GM12878 (cell line): ENCODE measurements around the gene TNRC18. TPM values are rescaled to one million over a fixed set of nuclear protein-coding genes. Genes with fewer than 3 reads are reported as not detected.

Source experiments
- ATAC-seq: fragments of 200-7000 bp; cut with Tn5 transposase; 3 replicates; pipeline ENCODE4 v1.9.1; 2020; ENCODE audit warnings: mild to moderate bottlenecking, moderate library complexity
- BruUV-seq: library from RNA; stranded (reverse); fragments of 400-500 nt; replicated peaks from 2 replicates; lab custom pipeline; 2021; lab: Mats Ljungman, UMichigan
- CTCF ChIA-PET: fragments of 300-600 bp; sonication (Branson Sonifier 250); formaldehyde crosslinking; extraction: SDS; loops from one replicate; lab custom pipeline; 2021; ENCODE audit warnings: inconsistent platforms; lab: Yijun Ruan, JAX
- POLR2A ChIA-PET: fragments of 350-600 bp; formaldehyde crosslinking; extraction: SDS; loops from one replicate; lab custom pipeline; 2021; ENCODE audit warnings: inconsistent platforms; lab: Charles Lee
- RAD21 ChIA-PET: fragments of 300-600 bp; sonication (Branson Sonifier 250); formaldehyde crosslinking; loops from one replicate; lab custom pipeline; 2023; ENCODE audit warnings: antibody characterized with exemption; ENCODE audit not compliant: unreplicated experiment; lab: Charles Lee
- SMC1A ChIA-PET: fragments of 300-600 bp; sonication (Branson Sonifier 250); formaldehyde crosslinking; loops from one replicate; lab custom pipeline; 2023; ENCODE audit not compliant: unreplicated experiment, uncharacterized antibody; lab: Charles Lee
- DNase-seq: peaks from one replicate; pipeline ENCODE4 v3.0.0-alpha.2; 2011; ENCODE audit warnings: low read depth, low spot score
- FAIRE-seq: peaks from 3 replicates; lab custom pipeline; 2011; peaks lifted over from hg19 to GRCh38; lab: Jason Lieb, UNC
- H2AFZ ChIP-seq: 2 replicates; pipeline ENCODE4 v1.6.0; 2011; ENCODE audit warnings: low read depth, low read length, control low read depth; ENCODE audit not compliant: control insufficient read depth
- H3K27ac ChIP-seq: 2 replicates; pipeline ENCODE4 v1.5.1; 2011; ENCODE audit warnings: control low read depth; ENCODE audit not compliant: control insufficient read depth, insufficient read depth
- H3K27me3 ChIP-seq, 2 experiments: replicated peaks in 1 of 2; 2 replicates each; pipeline versions ENCODE4 v1.6.0 to v1.6.1; 2011; ENCODE audit warnings: low read length in 1 of 2; ENCODE audit not compliant: control insufficient read depth in 2 of 2, insufficient read depth in 2 of 2
- H3K36me3 ChIP-seq, 2 experiments: 2 replicates each; pipeline ENCODE4 v1.5.1; 2011; ENCODE audit warnings: low read length in 1 of 2; ENCODE audit not compliant: control insufficient read depth in 2 of 2, insufficient read depth in 2 of 2
- H3K4me1 ChIP-seq: 2 replicates; pipeline ENCODE4 v1.6.1; 2011; ENCODE audit warnings: mild to moderate bottlenecking, low read length, moderate library complexity, mixed read lengths; ENCODE audit not compliant: control insufficient read depth, insufficient read depth
- H3K4me2 ChIP-seq: 2 replicates; pipeline ENCODE4 v1.6.0; 2011; ENCODE audit warnings: control low read depth; ENCODE audit not compliant: control insufficient read depth, insufficient read depth
- H3K4me3 ChIP-seq: fragments of 200-600 bp; sonication (generic); 2 replicates; pipeline ENCODE4 v1.5.1; 2016
- H3K79me2 ChIP-seq: 2 replicates; pipeline ENCODE4 v1.6.0; 2011; ENCODE audit warnings: low read length; ENCODE audit not compliant: control insufficient read depth, insufficient read depth
- H3K9ac ChIP-seq: 2 replicates; pipeline ENCODE4 v1.8.0; 2011; ENCODE audit warnings: low read length, control low read depth, mixed read lengths; ENCODE audit not compliant: control insufficient read depth, insufficient read depth
- H3K9me3 ChIP-seq: replicated peaks from 3 replicates; pipeline ENCODE4 v1.5.1; 2011; ENCODE audit warnings: mild to moderate bottlenecking, low read length; ENCODE audit not compliant: control insufficient read depth, insufficient read depth
- H4K20me1 ChIP-seq: 2 replicates; pipeline ENCODE4 v1.6.0; 2011; ENCODE audit not compliant: control insufficient read depth, insufficient read depth
- BRCA1 ChIP-seq: IDR thresholded peaks from 2 replicates; pipeline ENCODE4 v1.6.1; 2011; ENCODE audit warnings: low read depth, low read length, improper control_type of control experiment
- CREM ChIP-seq: IDR thresholded peaks from 2 replicates; pipeline ENCODE4 v1.6.1; 2014; ENCODE audit warnings: antibody characterized with exemption, low read depth
- EED ChIP-seq: sonication (generic); IDR thresholded peaks from 2 replicates; pipeline ENCODE4 v1.6.1; 2016; ENCODE audit warnings: antibody characterized with exemption, low read depth
- GATAD2B ChIP-seq: fragments of 450-650 bp; conservative IDR thresholded peaks from 2 replicates; pipeline ENCODE4 v1.6.1; 2017; ENCODE audit warnings: low read depth, mild to moderate bottlenecking, moderate library complexity
- IKZF2 ChIP-seq, 2 experiments: fragments of 450-650 bp; IDR thresholded peaks; 2 replicates each; pipeline ENCODE4 v1.6.1; 2017; ENCODE audit warnings: mild to moderate bottlenecking in 2 of 2, moderate library complexity in 2 of 2
- NFYB ChIP-seq: IDR thresholded peaks from 2 replicates; pipeline ENCODE4 v1.6.1; 2011; ENCODE audit warnings: low read depth, mild to moderate bottlenecking, low read length, improper control_type of control experiment, moderate library complexity; ENCODE audit not compliant: insufficient read depth
- NR2C1 ChIP-seq: fragments of 450-650 bp; IDR thresholded peaks from 2 replicates; pipeline ENCODE4 v1.6.1; 2017; ENCODE audit warnings: antibody characterized with exemption, mild to moderate bottlenecking, moderate library complexity
- PKNOX1 ChIP-seq: fragments of 450-650 bp; IDR thresholded peaks from 2 replicates; pipeline ENCODE4 v1.6.1; 2016; ENCODE audit warnings: mild to moderate bottlenecking
- REST ChIP-seq: IDR thresholded peaks from 2 replicates; pipeline ENCODE4 v1.6.1; 2012; ENCODE audit warnings: mild to moderate bottlenecking, low read depth, low read length
- RFX5 ChIP-seq: IDR thresholded peaks from 2 replicates; pipeline ENCODE4 v1.6.1; 2011; ENCODE audit warnings: low read depth, low read length, improper control_type of control experiment
- SMAD1 ChIP-seq: fragments of 450-650 bp; IDR thresholded peaks from 2 replicates; pipeline ENCODE4 v1.6.1; 2018; ENCODE audit warnings: mild to moderate bottlenecking, low read depth; ENCODE audit not compliant: partially characterized antibody
- STAT1 ChIP-seq: fragments of 450-650 bp; conservative IDR thresholded peaks from 2 replicates; pipeline ENCODE4 v1.6.1; 2014; ENCODE audit warnings: antibody characterized with exemption, mild to moderate bottlenecking
- ZNF274 ChIP-seq: IDR thresholded peaks from one replicate; pipeline ENCODE4 v1.8.0; 2011; ENCODE audit not compliant: insufficient read length, insufficient read depth
- ZNF687 ChIP-seq: fragments of 450-650 bp; IDR thresholded peaks from 2 replicates; pipeline ENCODE4 v1.6.1; 2017; ENCODE audit warnings: mild to moderate bottlenecking, moderate library complexity
- WGBS: methylation state at CpG from one replicate; pipeline ENCODE4 v1.1.6; 2016; ENCODE audit warnings: low lambda C conversion rate; ENCODE audit not compliant: insufficient replicate concordance, insufficient coverage; ENCODE audit errors: missing lambda C conversion rate; 5-methylcytosine and 5-hydroxymethylcytosine counted together
- in situ Hi-C: fragments of 300-500 bp; cut with MboI; formaldehyde crosslinking; loops from 9 replicates; pipeline ENCODE4 v1.14.3; 2018; ENCODE audit warnings: mixed read lengths
- intact Hi-C: fragments of 100-400 bp; cut with micrococcal nuclease; formaldehyde crosslinking; loops from one replicate; pipeline ENCODE4 v1.14.2; 2022; ENCODE audit not compliant: unreplicated experiment
- polyA plus RNA-seq, 11 experiments: library from polyadenylated mRNA; depleted of rRNA in 4 of 11; unstranded in 6 of 11; stranded (reverse) in 5 of 11; fragments of >200 nt; fragmentation: Nextera tagmentation in 4 of 11; fragmentation: Illumina TruSeq in 1 of 11; extraction: Ambion mirVana in 4 of 11; extraction: Trizol in 1 of 11; gene quantifications; 1 replicate in 1 of 11; 2 replicates in 10 of 11; pipeline versions ENCODE4 v1.2.1 to v1.2.3, GENCODE V29; 2011 to 2016; ENCODE audit warnings: inconsistent platforms in 2 of 11, missing spikeins in 2 of 11, low read depth in 1 of 11
- total RNA-seq, 4 experiments: library from RNA; depleted of rRNA in 3 of 4; stranded (reverse); fragments of >200 nt in 3 of 4; fragmentation: Illumina TruSeq in 1 of 4; extraction: Trizol in 1 of 4; gene quantifications; 2 replicates each; pipeline versions ENCODE4 v1.2.1 to v1.2.3, GENCODE V29; 2013 to 2021
- TF ChIP-seq, protein P1 (sequence below): IDR thresholded peaks from 2 replicates; pipeline ENCODE4 v1.6.1; 2011; ENCODE audit warnings: mild to moderate bottlenecking, low read depth, low read length, moderate library complexity; ENCODE audit not compliant: insufficient replicate concordance

Gene TNRC18
- total and polyA plus RNA-seq, 10 of the 15 experiments (the other 5 are each of a cell fraction or from before 2014, with no cell fraction given): 0.02 to 31.7 (median 5.4) TPM

DNA sequence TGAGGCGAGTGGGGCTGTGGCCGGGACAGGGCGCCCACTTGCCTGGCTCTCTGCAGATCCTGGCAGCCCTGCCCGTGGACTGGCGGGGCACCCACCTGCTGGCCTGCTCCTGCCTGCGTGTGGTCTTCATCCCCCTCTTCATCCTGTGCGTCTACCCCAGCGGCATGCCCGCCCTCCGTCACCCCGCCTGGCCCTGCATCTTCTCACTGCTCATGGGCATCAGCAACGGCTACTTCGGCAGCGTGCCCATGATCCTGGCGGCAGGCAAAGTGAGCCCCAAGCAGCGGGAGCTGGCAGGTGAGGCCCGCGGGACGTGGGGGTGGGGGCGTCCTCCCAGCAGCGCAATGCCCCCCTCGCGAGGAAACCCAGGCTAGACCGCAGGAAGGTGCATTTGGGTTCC, 123.3 kb downstream of the TNRC18 start:
- Histone ChIP-seq H3K27me3 (no peaks in the 10 kb centered on the region), H3K27ac (no peak overlapping the region), H3K9me3 (no peaks in the 10 kb centered on the region; the same call in 2 of the 3 replicates), H4K20me1 (no peaks in the 10 kb centered on the region), H3K9ac (no peak overlapping the region), H3K36me3 (no peaks in the 10 kb centered on the region), H3K4me2 (no peak overlapping the region), H3K4me3 (no peak overlapping the region), H3K4me1 (peaks cover 3% of the 10 kb centered on the region; the same call in 1 of the 2 replicates), H3K79me2 (no peaks in the 10 kb centered on the region), H2AFZ (no peak overlapping the region)
- ATAC-seq (no peak), FAIRE-seq (no peak), DNase-seq (no peak)
- CTCF ChIA-PET: no interaction called here
- BruUV-seq: no TSS peak
- intact Hi-C loops (no loop called here), in situ Hi-C loops (no loop called here)
- 79% methylated on average over 16 of the region's 24 CpGs for WGBS
- POLR2A ChIA-PET: no interaction called here
- SMC1A ChIA-PET: no interaction called here
- RAD21 ChIA-PET: no interaction called here
- TF ChIP-seq GATAD2B: no peak
- TF ChIP-seq, protein P1, sequence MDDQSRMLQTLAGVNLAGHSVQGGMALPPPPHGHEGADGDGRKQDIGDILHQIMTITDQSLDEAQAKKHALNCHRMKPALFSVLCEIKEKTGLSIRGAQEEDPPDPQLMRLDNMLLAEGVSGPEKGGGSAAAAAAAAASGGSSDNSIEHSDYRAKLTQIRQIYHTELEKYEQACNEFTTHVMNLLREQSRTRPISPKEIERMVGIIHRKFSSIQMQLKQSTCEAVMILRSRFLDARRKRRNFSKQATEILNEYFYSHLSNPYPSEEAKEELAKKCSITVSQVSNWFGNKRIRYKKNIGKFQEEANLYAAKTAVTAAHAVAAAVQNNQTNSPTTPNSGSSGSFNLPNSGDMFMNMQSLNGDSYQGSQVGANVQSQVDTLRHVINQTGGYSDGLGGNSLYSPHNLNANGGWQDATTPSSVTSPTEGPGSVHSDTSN: no peak
- TF ChIP-seq RFX5: no peak
- TF ChIP-seq NR2C1: no peak
- no peak for TF ChIP-seq ZNF274
- no peak for TF ChIP-seq EED
- no peak for TF ChIP-seq PKNOX1
- no peak for TF ChIP-seq STAT1
- no peak for TF ChIP-seq IKZF2 (IDR thresholded peaks at IDR 0.05)
- TF ChIP-seq REST: no peak
- TF ChIP-seq SMAD1: no peak
- TF ChIP-seq NFYB: no peak
- no peak for TF ChIP-seq BRCA1
- TF ChIP-seq ZNF687: no peak
- TF ChIP-seq CREM: no peak
